Stomach (tissue), 9 donors: ENCODE measurements around the gene SEBOX. TPM values are rescaled to one million over a fixed set of nuclear protein-coding genes. Genes with fewer than 3 reads are reported as not detected.

Experiments used
- DNase-seq, 2 donors: peaks; one replicate each; pipeline versions ENCODE4 v3.0.0 to v3.0.0-alpha.2; 2013 to 2019
- H3K27ac ChIP-seq, 5 donors: fragments of 200-600 bp in 4 of 5; sonication (generic) in 4 of 5; one replicate each; pipeline ENCODE4 v1.5.1; 2013 to 2019; ENCODE audit warnings: mild to moderate bottlenecking in 1 of 5, moderate library complexity in 1 of 5
- H3K27me3 ChIP-seq, 3 donors: fragments of 200-600 bp; sonication (generic); one replicate each; pipeline ENCODE4 v1.5.1; 2017 to 2019; ENCODE audit warnings: mixed run types in 1 of 3
- H3K36me3 ChIP-seq, 4 donors: fragments of 200-600 bp; sonication (generic); 1 replicate in 3 of 4; 2 replicates in 1 of 4; pipeline ENCODE4 v1.5.1; 2016 to 2019
- H3K4me1 ChIP-seq, 4 donors: fragments of 200-600 bp; sonication (generic); one replicate each; pipeline ENCODE4 v1.5.1; 2016 to 2019
- H3K4me3 ChIP-seq, 4 donors: fragments of 200-600 bp; sonication (generic) in 3 of 4; one replicate each; pipeline ENCODE4 v1.5.1; 2016 to 2019; ENCODE audit warnings: mild to moderate bottlenecking in 1 of 4
- H3K9me3 ChIP-seq, 4 donors: fragments of 200-600 bp; sonication (generic); one replicate each; pipeline ENCODE4 v1.5.1; 2016 to 2019
- CTCF ChIP-seq, 7 experiments: fragments of 450-650 bp in 4 of 7; fragments of 200-600 bp in 3 of 7; sonication (generic) in 3 of 7; IDR thresholded peaks; one replicate each; pipeline ENCODE4 v1.5.1; 2016 to 2019; ENCODE audit warnings: antibody characterized with exemption in 7 of 7, control low read depth in 2 of 7, mild to moderate bottlenecking in 1 of 7
- EP300 ChIP-seq: sonication (generic); formaldehyde crosslinking; IDR thresholded peaks from one replicate; pipeline ENCODE4 v1.6.1; 2017; ENCODE audit warnings: antibody characterized with exemption
- POLR2A ChIP-seq, 4 donors: fragments of 450-650 bp; IDR thresholded peaks; one replicate each; pipeline ENCODE4 v1.6.1; 2016; ENCODE audit warnings: antibody characterized with exemption in 4 of 4, control low read depth in 2 of 4, mild to moderate bottlenecking in 1 of 4, moderate library complexity in 1 of 4
- POLR2AphosphoS5 ChIP-seq, 3 donors: sonication (generic); formaldehyde crosslinking; IDR thresholded peaks; one replicate each; pipeline ENCODE4 v1.6.1; 2016; ENCODE audit warnings: antibody characterized with exemption in 3 of 3
- WGBS, 5 donors: extraction: QIAGEN DNeasy Blood & Tissue Kit in 3 of 5; methylation state at CpG; one replicate each; pipeline versions ENCODE4 v1.1.5 to v1.1.7; 2013 to 2018; 5-methylcytosine and 5-hydroxymethylcytosine counted together
- intact Hi-C: fragments of 100-400 bp; cut with DNase I; formaldehyde crosslinking; loops from one replicate; pipeline ENCODE4 v1.15.1; 2023; ENCODE audit warnings: low total_unique reads
- polyA plus RNA-seq, 3 donors: library from polyadenylated mRNA; stranded (reverse); fragments of 200-250 nt; gene quantifications; one replicate each; pipeline ENCODE4 v1.2.3, GENCODE V29; 2013
- total RNA-seq, 5 donors: library from RNA; depleted of rRNA; stranded (reverse); fragments of >200 nt; gene quantifications; one replicate each; pipeline versions ENCODE4 v1.1.0 to v1.2.3, GENCODE V29; 2014 to 2016
- donor health status: healthy with polysubstance abuse.
- donor health status: Bipolar disorder and iron deficiency.
- donor health status: healthy.

The SEBOX gene
- total and polyA plus RNA-seq, 8 donors: not detected

- no peak overlapping the region for H3K27ac ChIP-seq
- H3K4me1 ChIP-seq: peaks cover 26 to 32% (median 32%) of the 10 kb centered on the region in 4 donors
- H3K27me3 ChIP-seq: peaks cover 0 to 15% (median 5%) of the 10 kb centered on the region in 3 donors
- H3K36me3 ChIP-seq: peaks cover 8 to 29% (median 26%) of the 10 kb centered on the region in 4 donors
- DNase-seq: no peak
- TF ChIP-seq EP300: no peak
- TF ChIP-seq CTCF (IDR thresholded peaks at IDR 0.05): no peak
- TF ChIP-seq POLR2A (IDR thresholded peaks at IDR 0.05): no peak
- no peak for TF ChIP-seq POLR2AphosphoS5 (IDR thresholded peaks at IDR 0.05)
- no peak overlapping the region for H3K4me3 ChIP-seq
- WGBS, 5 donors: 79 to 89% (median 86%) methylated on average over 13 to 21 of the region's 21 CpGs
- intact Hi-C loops: no loop called here
- no peaks in the 10 kb centered on the region for H3K9me3 ChIP-seq
Observed at GRCh38 chr17:28367641-28368305, 2.8 kb upstream of the SEBOX start.

- Histone ChIP-seq H3K36me3 (peaks cover 11 to 41% (median 37%) of the 10 kb centered on the region in 4 donors), H3K27me3 (peaks cover 0 to 3% (median 1%) of the 10 kb centered on the region in 3 donors), H3K9me3 (no peaks in the 10 kb centered on the region), H3K4me3 (no peak overlapping the region), H3K27ac (no peak overlapping the region), H3K4me1 (peaks cover 15 to 21% (median 20%) of the 10 kb centered on the region in 4 donors)
- intact Hi-C loops: no loop called here
- 57 to 90% (median 76%) methylated on average over 1 of the region's 1 CpG for WGBS, 5 donors
- TF ChIP-seq EP300 (no peak), CTCF (IDR thresholded peaks at IDR 0.05) (no peak), POLR2AphosphoS5 (IDR thresholded peaks at IDR 0.05) (no peak), POLR2A (IDR thresholded peaks at IDR 0.05) (no peak)
- DNase-seq: no peak
Observed at GRCh38 chr17:28366605-28367004, 1.6 kb upstream of the SEBOX start.

- Histone ChIP-seq H3K4me1 (peaks cover 7 to 10% (median 9%) of the 10 kb centered on the region in 4 donors), H3K4me3 (no peak overlapping the region), H3K9me3 (no peaks in the 10 kb centered on the region), H3K36me3 (peaks cover 21 to 52% (median 49%) of the 10 kb centered on the region in 4 donors), H3K27me3 (no peaks in the 10 kb centered on the region), H3K27ac (no peak overlapping the region)
- no peak for TF ChIP-seq EP300
- WGBS, 5 donors: 82 to 97% (median 92%) methylated on average over 3 of the region's 3 CpGs
- DNase-seq: no peak
- intact Hi-C loops: no loop called here
Observed at GRCh38 chr17:28365487-28365886, 488 bp upstream of the SEBOX start.

- TF ChIP-seq EP300 (no peak), POLR2AphosphoS5 (IDR thresholded peaks at IDR 0.05) (no peak), POLR2A (IDR thresholded peaks at IDR 0.05) (no peak), CTCF (IDR thresholded peaks at IDR 0.05) (no peak)
Observed at GRCh38 chr17:28363776-28364650, 986 bp downstream of the SEBOX start.

More at GRCh38 chr17:28363776-28364650, 986 bp downstream of the SEBOX start:
- 90 to 97% (median 94%) methylated on average over 7 to 8 of the region's 8 CpGs for WGBS, 5 donors
- peaks cover 35 to 67% (median 63%) of the 10 kb centered on the region in 4 donors for H3K36me3 ChIP-seq
- H3K4me3 ChIP-seq: no peak overlapping the region
- no peak overlapping the region for H3K27ac ChIP-seq
- H3K4me1 ChIP-seq: peaks cover 0 to 3% (median 0%) of the 10 kb centered on the region in 4 donors
- intact Hi-C loops: no loop called here
- no peak for DNase-seq
- no peaks in the 10 kb centered on the region for H3K9me3 ChIP-seq
- H3K27me3 ChIP-seq: no peaks in the 10 kb centered on the region
